Suprapubic skin (tissue), 4 donors: Measurements from ENCODE around the gene LINGO1. TPM values are rescaled to one million over a fixed set of nuclear protein-coding genes. Genes with fewer than 3 reads are reported as not detected.

ENCODE experiments used
- DNase-seq, 2 donors: peaks; one replicate each; pipeline ENCODE4 v3.0.0-alpha.2; 2019; ENCODE audit warnings: low spot score in 2 of 2
- H3K27ac ChIP-seq: fragments of 200-600 bp; sonication (generic); one replicate; pipeline ENCODE4 v1.5.1; 2019
- H3K27me3 ChIP-seq: fragments of 200-600 bp; sonication (generic); one replicate; pipeline ENCODE4 v1.5.1; 2019
- H3K36me3 ChIP-seq: fragments of 200-600 bp; sonication (generic); one replicate; pipeline ENCODE4 v1.5.1; 2019
- H3K4me1 ChIP-seq: fragments of 200-600 bp; sonication (generic); one replicate; pipeline ENCODE4 v1.5.1; 2019
- H3K4me3 ChIP-seq: fragments of 200-600 bp; sonication (generic); one replicate; pipeline ENCODE4 v1.5.1; 2019; ENCODE audit warnings: mild to moderate bottlenecking
- H3K9me3 ChIP-seq: fragments of 200-600 bp; sonication (generic); one replicate; pipeline ENCODE4 v1.5.1; 2019
- CTCF ChIP-seq, 2 donors: fragments of 200-600 bp in 1 of 2; fragments of 450-650 bp in 1 of 2; sonication (generic) in 1 of 2; IDR thresholded peaks; one replicate each; pipeline ENCODE4 v1.5.1; 2016 to 2019; ENCODE audit warnings: antibody characterized with exemption in 2 of 2, mild to moderate bottlenecking in 1 of 2, moderate library complexity in 1 of 2
- EP300 ChIP-seq: sonication (generic); formaldehyde crosslinking; IDR thresholded peaks from one replicate; pipeline ENCODE4 v1.6.1; 2017; ENCODE audit warnings: antibody characterized with exemption
- POLR2A ChIP-seq, 2 donors: fragments of 450-650 bp; IDR thresholded peaks; one replicate each; pipeline ENCODE4 v1.6.1; 2017; ENCODE audit warnings: antibody characterized with exemption in 2 of 2, mild to moderate bottlenecking in 2 of 2, moderate library complexity in 2 of 2
- POLR2AphosphoS5 ChIP-seq, 3 donors: sonication (generic); formaldehyde crosslinking; IDR thresholded peaks; one replicate each; pipeline ENCODE4 v1.6.1; 2017; ENCODE audit warnings: antibody characterized with exemption in 3 of 3
- WGBS: methylation state at CpG from one replicate; pipeline ENCODE4 v1.1.5; 2018; 5-methylcytosine and 5-hydroxymethylcytosine counted together
- total RNA-seq, 4 donors: library from RNA; depleted of rRNA; stranded (reverse); fragments of >200 nt; gene quantifications; one replicate each; pipeline ENCODE4 v1.1.0, GENCODE V29; 2016

Gene LINGO1
- total RNA-seq, 4 donors from 2014 or later, result 2.7 to 12.5 (median 4.9) TPM

DNA sequence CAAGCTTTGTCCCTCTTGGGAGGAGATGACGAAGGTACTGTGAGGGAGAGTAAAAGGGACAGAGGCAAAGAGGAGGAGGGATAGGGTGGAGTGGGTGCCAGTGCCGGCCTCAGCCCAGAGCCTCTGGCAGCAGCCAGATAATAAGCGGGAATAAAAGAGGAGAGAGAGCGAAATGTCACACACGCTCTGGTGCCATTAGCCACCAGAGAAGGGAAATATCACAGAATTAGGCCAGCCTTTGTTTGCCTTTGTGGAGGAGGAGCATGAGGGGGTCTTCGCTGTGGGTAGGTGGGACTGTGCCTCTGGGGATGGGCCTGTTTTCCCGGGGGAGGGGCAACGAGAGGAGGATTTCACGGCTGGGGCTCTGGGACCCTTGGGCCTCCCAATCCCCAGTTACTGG lies 67.8 kb downstream of the LINGO1 start:
- WGBS, result 82% methylated on average over 9 of the region's 9 CpGs
- H3K4me1 ChIP-seq, result peaks cover 5% of the 10 kb centered on the region
- no peak for TF ChIP-seq EP300
- TF ChIP-seq POLR2AphosphoS5 (IDR thresholded peaks at IDR 0.05), result no peak
- TF ChIP-seq POLR2A (IDR thresholded peaks at IDR 0.05), result no peak
- no peak for TF ChIP-seq CTCF (IDR thresholded peaks at IDR 0.05)
- H3K9me3 ChIP-seq, result no peaks in the 10 kb centered on the region
- H3K4me3 ChIP-seq, result no peak overlapping the region
- DNase-seq, result no peak
- peaks cover 8% of the 10 kb centered on the region for H3K27me3 ChIP-seq
- no peak overlapping the region for H3K27ac ChIP-seq
- H3K36me3 ChIP-seq, result no peaks in the 10 kb centered on the region

- no peaks in the 10 kb centered on the region for H3K9me3 ChIP-seq
- H3K27ac ChIP-seq, result no peak overlapping the region
- WGBS, result 67% methylated on average over 3 of the region's 3 CpGs
- H3K4me1 ChIP-seq, result peaks cover 3% of the 10 kb centered on the region
- no peaks in the 10 kb centered on the region for H3K36me3 ChIP-seq
- TF ChIP-seq EP300 (no peak), POLR2A (IDR thresholded peaks at IDR 0.05) (no peak), POLR2AphosphoS5 (IDR thresholded peaks at IDR 0.05) (no peak), CTCF (IDR thresholded peaks at IDR 0.05) (no peak)
- no peak for DNase-seq
- no peak overlapping the region for H3K4me3 ChIP-seq
- H3K27me3 ChIP-seq, result peaks cover 8% of the 10 kb centered on the region
These were observed 68.4 kb downstream of the LINGO1 start for GRCh38 chr15:77564341-77564740.

- no peaks in the 10 kb centered on the region for H3K9me3 ChIP-seq
- no peaks in the 10 kb centered on the region for H3K36me3 ChIP-seq
- H3K4me3 ChIP-seq, result no peak overlapping the region
- no peak for DNase-seq
- no peak overlapping the region for H3K27ac ChIP-seq
- no peaks in the 10 kb centered on the region for H3K4me1 ChIP-seq
- 59% methylated on average over 6 of the region's 6 CpGs for WGBS
- H3K27me3 ChIP-seq, result peaks cover 8% of the 10 kb centered on the region
- TF ChIP-seq POLR2A (IDR thresholded peaks at IDR 0.05), result no peak
- TF ChIP-seq POLR2AphosphoS5 (IDR thresholded peaks at IDR 0.05), result no peak
- TF ChIP-seq CTCF (IDR thresholded peaks at IDR 0.05), result no peak
- no peak for TF ChIP-seq EP300
These were observed 69.0 kb downstream of the LINGO1 start for GRCh38 chr15:77563623-77564156.

Other genes starting within 250 kb of the LINGO1 start
- 10 to 100 TPM; 14.5 to 31.1 (median 25.9) TPM for gene PEAK1, start 212.8 kb downstream of the LINGO1 start, total RNA-seq
- gene HMG20A, start 212.0 kb downstream of the LINGO1 start, total RNA-seq, result 10 to 100 TPM; 21.3 to 35.6 (median 23.5) TPM